Endothelial cell of umbilical vein (primary cell): ENCODE results near the gene HIGD1A. TPM values are rescaled to one million over a fixed set of nuclear protein-coding genes. Genes with fewer than 3 reads are reported as not detected.

Experiments
- BruUV-seq: library from RNA; stranded (reverse); fragments of 400-500 nt; replicated peaks from 2 replicates; lab custom pipeline; 2021; lab: Mats Ljungman, UMichigan
- CTCF ChIA-PET: fragments of 300-600, 350-600 bp; sonication (Branson Sonifier 250); formaldehyde crosslinking; loops from one replicate; lab custom pipeline; 2021; ENCODE audit warnings: antibody characterized with exemption, inconsistent platforms; lab: Charles Lee
- POLR2A ChIA-PET: fragments of 300-600, 350-600 bp; sonication (Branson Sonifier 250); formaldehyde crosslinking; loops from one replicate; lab custom pipeline; 2021; ENCODE audit warnings: antibody characterized with exemption, inconsistent platforms; lab: Charles Lee
- DNase-seq: peaks from one replicate; pipeline ENCODE4 v3.0.0-alpha.2; 2011; ENCODE audit warnings: low read depth, low spot score
- FAIRE-seq: peaks from 2 replicates; lab custom pipeline; 2011; peaks lifted over from hg19 to GRCh38; lab: Jason Lieb, UNC
- H2AFZ ChIP-seq: 2 replicates; pipeline ENCODE4 v1.6.0; 2012; ENCODE audit warnings: low read depth, low read length, control low read depth, inconsistent platforms
- H3K27ac ChIP-seq: 2 replicates; pipeline ENCODE4 v1.5.1; 2011; ENCODE audit warnings: low read depth, mild to moderate bottlenecking, control low read depth, low read length, moderate library complexity; ENCODE audit not compliant: insufficient read depth
- H3K27me3 ChIP-seq, 2 experiments: 2 replicates each; pipeline versions ENCODE4 v1.6.0 to v1.6.1; 2011; ENCODE audit warnings: low read length in 2 of 2, mixed read lengths in 1 of 2; ENCODE audit not compliant: control insufficient read depth in 2 of 2, insufficient read depth in 2 of 2
- H3K36me3 ChIP-seq, 2 experiments: 2 replicates in 1 of 2; 3 replicates in 1 of 2; pipeline ENCODE4 v1.5.1; 2011; ENCODE audit warnings: low read length in 2 of 2, mild to moderate bottlenecking in 1 of 2, moderate library complexity in 1 of 2; ENCODE audit not compliant: control insufficient read depth in 2 of 2, insufficient read depth in 2 of 2; ENCODE audit errors: extremely low read depth in 1 of 2
- H3K4me1 ChIP-seq: 3 replicates; pipeline ENCODE4 v1.5.1; 2011; ENCODE audit warnings: mild to moderate bottlenecking, low read length; ENCODE audit not compliant: control insufficient read depth, insufficient read depth; ENCODE audit errors: extremely low read depth
- H3K4me2 ChIP-seq: 2 replicates; pipeline ENCODE4 v1.6.1; 2011; ENCODE audit warnings: low read length, control low read depth, mixed read lengths; ENCODE audit not compliant: insufficient read depth
- H3K4me3 ChIP-seq, 3 experiments: fragments of 200-600 bp in 1 of 3; sonication (generic), shearing (Covaris generic) in 1 of 3; replicated peaks in 1 of 3; 2 replicates each; pipeline ENCODE4 v1.5.1; 2011 to 2016; ENCODE audit warnings: control low read depth in 3 of 3, low read length in 3 of 3, mild to moderate bottlenecking in 2 of 3, inconsistent platforms in 1 of 3, low read depth in 1 of 3, moderate library complexity in 1 of 3; ENCODE audit not compliant: insufficient read depth in 1 of 3
- H3K79me2 ChIP-seq: 2 replicates; pipeline ENCODE4 v1.6.0; 2012; ENCODE audit warnings: low read length, inconsistent platforms; ENCODE audit not compliant: control insufficient read depth, insufficient read depth
- H3K9ac ChIP-seq: replicated peaks from 2 replicates; pipeline ENCODE3; 2011; ENCODE audit warnings: low read length, control low read depth; ENCODE audit not compliant: insufficient read depth; ENCODE audit errors: extremely low read depth
- H3K9me1 ChIP-seq: replicated peaks from 3 replicates; pipeline ENCODE4 v1.6.0; 2011; ENCODE audit warnings: mild to moderate bottlenecking, low read length; ENCODE audit not compliant: control insufficient read depth, insufficient read depth; ENCODE audit errors: extremely low read depth
- H3K9me3 ChIP-seq: replicated peaks from 2 replicates; pipeline ENCODE4 v1.5.1; 2012; ENCODE audit warnings: low read length, inconsistent platforms; ENCODE audit not compliant: control insufficient read depth, insufficient read depth
- H4K20me1 ChIP-seq: replicated peaks from 2 replicates; pipeline ENCODE3; 2011; ENCODE audit warnings: mild to moderate bottlenecking, low read length; ENCODE audit not compliant: control insufficient read depth, insufficient read depth; ENCODE audit errors: extremely low read depth
- CTCF ChIP-seq, 2 donors: IDR thresholded peaks; 1 replicate in 1 of 2; 2 replicates in 1 of 2; pipeline ENCODE4 v1.5.1; 2011; ENCODE audit warnings: low read length in 2 of 2, mild to moderate bottlenecking in 2 of 2, moderate library complexity in 2 of 2, control low read depth in 1 of 2, inconsistent platforms in 1 of 2, low read depth in 1 of 2; ENCODE audit not compliant: insufficient read depth in 1 of 2; ENCODE audit errors: extremely low read depth in 1 of 2
- EZH2 ChIP-seq: IDR thresholded peaks from 2 replicates; pipeline ENCODE4 v1.6.1; 2012; ENCODE audit warnings: borderline replicate concordance, low read depth, mild to moderate bottlenecking, moderate library complexity, low read length, inconsistent platforms; ENCODE audit not compliant: severe bottlenecking
- FOS ChIP-seq: IDR thresholded peaks from 2 replicates; pipeline ENCODE4 v1.6.1; 2011; ENCODE audit warnings: mild to moderate bottlenecking, low read length, moderate library complexity, borderline replicate concordance; ENCODE audit not compliant: insufficient read depth
- GATA2 ChIP-seq: IDR thresholded peaks from 2 replicates; pipeline ENCODE4 v1.7.0; 2011; ENCODE audit warnings: low read depth, mild to moderate bottlenecking, moderate library complexity, mixed read lengths, low read length; ENCODE audit not compliant: insufficient read length, insufficient read depth
- JUN ChIP-seq: IDR thresholded peaks from 2 replicates; pipeline ENCODE4 v1.6.1; 2011; ENCODE audit warnings: borderline replicate concordance, low read depth; ENCODE audit not compliant: insufficient read length, insufficient read depth
- MYC ChIP-seq: IDR thresholded peaks from one replicate; pipeline ENCODE4 v1.6.1; 2011; ENCODE audit warnings: mild to moderate bottlenecking, low read depth, low read length
- POLR2A ChIP-seq: IDR thresholded peaks from 2 replicates; pipeline ENCODE4 v1.6.1; 2012; ENCODE audit warnings: low read depth, mild to moderate bottlenecking, control low read depth, low read length
- POLR2AphosphoS5 ChIP-seq: IDR thresholded peaks from 2 replicates; pipeline ENCODE4 v1.6.1; 2012; ENCODE audit warnings: low read depth, mild to moderate bottlenecking, control low read depth, low read length, moderate library complexity; ENCODE audit not compliant: insufficient read depth
- dilution Hi-C: fragments of 300-500 bp; cut with MboI; formaldehyde crosslinking; loops from one replicate; pipeline ENCODE4 v1.15.0; 2019; ENCODE audit warnings: low sequenced_read_pairs; ENCODE audit not compliant: extremely low pct_ligation_motif_present
- intact Hi-C: fragments of 100-400 bp; cut with micrococcal nuclease; formaldehyde crosslinking; loops from one replicate; pipeline ENCODE4 v1.10.0; 2022
- polyA plus RNA-seq, 4 experiments: library from polyadenylated mRNA; depleted of rRNA in 3 of 4; stranded (reverse) in 3 of 4; unstranded in 1 of 4; fragments of >200 nt; gene quantifications; 2 replicates each; pipeline versions ENCODE4 v1.2.1 to v1.2.3, GENCODE V29; 2011 to 2012; ENCODE audit warnings: missing spikeins in 1 of 4
- total RNA-seq: library from RNA; stranded (reverse); gene quantifications from 2 replicates; pipeline ENCODE4 v1.2.3, GENCODE V29; 2021
- TF ChIP-seq, protein P1 (sequence below): IDR thresholded peaks from 2 replicates; pipeline ENCODE4 v1.6.1; 2011; ENCODE audit not compliant: insufficient read depth, insufficient read length

The HIGD1A gene
- total and polyA plus RNA-seq, 2 donors (not counting 3 experiments of a cell fraction or from before 2014, with no cell fraction given): 59.5 to 68.9 TPM

- ChIA-PET CTCF (interaction anchor here (3.7 kb wide), 1 partner anchor 53 kb away, joined by 13 read pairs; no protein-coding TSS in a partner anchor), POLR2A (no interaction called here)
- peaks cover 4% of the 10 kb centered on the region for H4K20me1 ChIP-seq
- TF ChIP-seq EZH2 (no peak), POLR2A (no peak), GATA2 (no peak), JUN (no peak), FOS (no peak), MYC (no peak), CTCF (IDR thresholded peaks at IDR 0.05; ENCODE audit: extremely low read depth in 1 of 2, insufficient read depth in 1 of 2, low read depth in 1 of 2, low read length in 2 of 2) (no peak), POLR2AphosphoS5 (no peak)
- TF ChIP-seq, protein P1, sequence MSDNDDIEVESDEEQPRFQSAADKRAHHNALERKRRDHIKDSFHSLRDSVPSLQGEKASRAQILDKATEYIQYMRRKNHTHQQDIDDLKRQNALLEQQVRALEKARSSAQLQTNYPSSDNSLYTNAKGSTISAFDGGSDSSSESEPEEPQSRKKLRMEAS: no peak
- no peaks in the 10 kb centered on the region for H3K9me3 ChIP-seq
- peaks cover 9% of the 10 kb centered on the region for H3K79me2 ChIP-seq
- no TSS peak for BruUV-seq
- H3K9ac ChIP-seq: no peak overlapping the region
- intact Hi-C loops (no loop called here), dilution Hi-C loops (no loop called here)
- FAIRE-seq (no peak), DNase-seq (no peak)
- H3K4me3 ChIP-seq: no peak overlapping the region
- H2AFZ ChIP-seq: no peak overlapping the region
- no peaks in the 10 kb centered on the region for H3K27me3 ChIP-seq
- H3K9me1 ChIP-seq: no peaks in the 10 kb centered on the region
- no peaks in the 10 kb centered on the region for H3K4me1 ChIP-seq
- no peak overlapping the region for H3K4me2 ChIP-seq
- H3K27ac ChIP-seq: no peak overlapping the region
- peaks cover 0 to 13% of the 10 kb centered on the region in 2 experiments for H3K36me3 ChIP-seq
Observed at GRCh38 chr3:42786631-42787030, 17.7 kb downstream of the HIGD1A start.
